ENCODE data around the gene SPEN.

DNA sequence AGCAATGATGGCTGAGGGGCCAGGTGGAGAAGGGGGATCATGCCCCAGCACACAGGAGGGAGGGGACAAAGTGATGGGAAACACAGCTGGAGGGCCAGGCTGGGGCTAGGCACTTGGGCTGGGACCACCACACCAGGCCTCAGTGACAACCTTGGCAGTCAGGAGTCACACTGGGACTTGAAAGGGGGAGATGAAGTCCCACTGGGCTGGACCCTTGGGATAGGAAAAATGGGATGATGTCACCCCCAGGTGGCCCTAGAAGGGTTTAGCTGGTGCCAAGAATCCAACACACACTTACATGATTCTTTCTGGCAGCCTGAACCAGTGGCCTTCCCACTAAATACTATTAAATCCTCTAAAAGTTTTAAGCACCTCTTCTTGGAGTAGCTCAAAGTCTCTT is 111.3 kb downstream of the SPEN start:
- TF ChIP-seq CTCF (conservative IDR thresholded peaks at IDR 0.05; ENCODE audit: low read length): no peak
- TF ChIP-seq EZH2phosphoT487 (IDR thresholded peaks at IDR 0.05; ENCODE audit: borderline replicate concordance): no peak
